RKO (cell line): ENCODE results near the gene EIF4G2.
A peak's percentile ranks its signal among the peaks of the same experiment; 100 is the strongest.

Source experiments
- DNase-seq: peaks from one replicate; pipeline ENCODE4 v3.0.0-alpha.2; 2016; ENCODE audit warnings: low spot score

The EIF4G2 gene

GRCh38 chr11:10771457-10771856 lies 37.3 kb downstream of the EIF4G2 start:
- DNase-seq = no peak

- peak; percentile 60 for DNase-seq
These were observed 38.0 kb downstream of the EIF4G2 start for GRCh38 chr11:10770626-10771254.

GRCh38 chr11:10764412-10764811 lies 44.3 kb downstream of the EIF4G2 start:
- no peak for DNase-seq

GRCh38 chr11:10763766-10764165 lies 45.0 kb downstream of the EIF4G2 start:
- no peak for DNase-seq

- no peak for DNase-seq
These were observed 45.8 kb downstream of the EIF4G2 start for GRCh38 chr11:10762913-10763421.

- DNase-seq = no peak
These were observed 46.5 kb downstream of the EIF4G2 start for GRCh38 chr11:10762185-10762584.

GRCh38 chr11:10761085-10761698 lies 47.5 kb downstream of the EIF4G2 start:
- DNase-seq = no peak

- DNase-seq = peak; percentile 37
These were observed 49.8 kb downstream of the EIF4G2 start for GRCh38 chr11:10758957-10759356.

- DNase-seq = no peak
These were observed 56.2 kb downstream of the EIF4G2 start for GRCh38 chr11:10752486-10752885.

GRCh38 chr11:10752061-10752460 lies 56.7 kb downstream of the EIF4G2 start:
- DNase-seq = peak; percentile 57

GRCh38 chr11:10751581-10751940 lies 57.2 kb downstream of the EIF4G2 start:
- no peak for DNase-seq

- peak; percentile 95 for DNase-seq
These were observed 57.7 kb downstream of the EIF4G2 start, which contains the start of gene CTR9 for GRCh38 chr11:10750838-10751580. CTR9 (plus strand) TSS chr11:10751246; CDS start chr11:10751413, 167 bp downstream.

GRCh38 chr11:10749476-10749875 lies 59.2 kb downstream of the EIF4G2 start:
- DNase-seq = no peak

GRCh38 chr11:10747733-10748132 lies 61.0 kb downstream of the EIF4G2 start:
- DNase-seq = no peak
